ENCODE measurements around the gene SYT7.
"Not testable (repeated sequence)": the region's sequence is repeated elsewhere in the genome, so short reads cannot be mapped to it uniquely, and the experiment has no call there.

SYT7 gene

GRCh38 chr11:61472868-61473267 is 108.0 kb downstream of the SYT7 start:
- DNase-seq = no peak

DNA sequence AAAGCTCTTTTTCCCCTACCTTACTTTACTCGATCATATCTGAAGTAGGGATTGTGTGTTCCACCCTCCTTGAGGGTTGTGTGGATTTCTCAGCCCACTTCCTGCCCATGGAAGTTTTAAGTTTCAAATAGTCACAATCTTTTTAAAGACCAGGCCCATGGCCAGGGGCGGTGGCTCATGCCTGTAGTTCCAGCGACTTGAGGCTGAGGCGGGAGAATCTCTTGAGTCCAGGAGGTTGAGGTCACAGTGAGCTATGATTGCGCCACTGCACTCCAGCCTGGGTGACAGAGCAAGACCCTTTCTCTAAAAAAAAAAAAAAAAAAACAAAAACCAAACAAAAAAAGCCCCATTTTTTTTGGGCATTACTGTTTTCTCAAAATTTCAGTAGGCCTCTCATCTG is 108.6 kb downstream of the SYT7 start:
- no peak for DNase-seq

DNA sequence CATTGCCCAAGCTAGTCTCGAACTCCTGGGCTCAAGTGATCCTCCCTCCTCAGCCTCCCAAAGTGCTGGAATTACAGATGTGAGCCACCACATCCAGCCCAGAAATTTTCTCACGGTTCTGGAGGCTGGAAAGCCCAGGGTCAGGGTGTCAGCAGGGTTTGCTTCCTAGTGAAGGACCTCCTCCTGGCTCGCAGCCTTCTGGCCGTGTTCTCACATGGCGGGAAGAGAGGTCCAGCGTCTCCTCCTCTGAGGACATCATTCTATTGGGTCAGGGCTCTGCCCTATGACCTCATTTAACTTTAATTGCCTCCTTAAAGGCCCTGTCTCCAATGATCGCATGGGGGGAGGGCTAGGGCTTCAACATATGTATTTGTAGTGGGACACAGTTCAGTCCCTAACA is 112.9 kb downstream of the SYT7 start:
- no peak for DNase-seq

GRCh38 chr11:61467602-61468001 is 113.3 kb downstream of the SYT7 start:
- not testable (repeated sequence) for DNase-seq

Measured in T1000 (cell line).